ENCODE data around the gene GLI3. TPM values are rescaled to one million over a fixed set of nuclear protein-coding genes. Genes with fewer than 3 reads are reported as not detected.

Gene GLI3
- total RNA-seq (1 to 10 TPM in 4 of 5 donors, under 1 TPM in 1; 0.29 to 7.0 (median 5.4) TPM), polyA plus RNA-seq (1 to 10 TPM; 1.4 to 2.8 (median 1.5) TPM)
- long read RNA-seq, donor 1 = 0 reads
- long read RNA-seq, donor 2 = 0 reads
- long read RNA-seq, donor 3 = 0 reads
- long read RNA-seq, donor 4 = 0 reads
- long read RNA-seq, donor 5 = 0 reads
- long read RNA-seq, donor 6 = 0 reads
- long read RNA-seq, donor 7, partial matches to known transcripts = 0 of 1 reads
- long read RNA-seq, donor 7, other reads (novel, unspliced or antisense) = 0 of 1 reads
- long read RNA-seq, donor 8 = 0 reads
- long read RNA-seq, donor 9, partial matches to known transcripts = 0 of 1 reads
- long read RNA-seq, donor 9, other reads (novel, unspliced or antisense) = 0 of 1 reads
- long read RNA-seq, donor 10, partial matches to known transcripts = 0 of 1 reads
- long read RNA-seq, donor 10, other reads (novel, unspliced or antisense) = 0 of 1 reads

- peak within 1 kb of the TSS; percentile 85 to 94 (median 89) for H3K27ac ChIP-seq
- DNase-seq = peak; percentile 58 to 95
- H3K9me3 ChIP-seq = no peaks in the 10 kb centered on the region
- peaks cover 0 to 54% (median 31%) of the 10 kb centered on the region in 4 donors for H3K4me1 ChIP-seq
- no peak for TF ChIP-seq EP300 (IDR thresholded peaks at IDR 0.05)
- peak; percentile 57 to 62 (median 60) for TF ChIP-seq POLR2AphosphoS5 (IDR thresholded peaks at IDR 0.05)
- peak in 2 of 7 experiments; percentile 7 to 14 for TF ChIP-seq CTCF (IDR thresholded peaks at IDR 0.05)
- H3K36me3 ChIP-seq = no peaks in the 10 kb centered on the region
- peaks cover 0 to 39% (median 21%) of the 10 kb centered on the region in 3 donors for H3K27me3 ChIP-seq
- H3K4me3 ChIP-seq = peak within 1 kb of the TSS; percentile 72 to 80 (median 74)
- WGBS, 5 donors = 1% methylated on average over 44 to 92 of the region's 92 CpGs
- intact Hi-C loops (cut with DNase I; ENCODE audit: low total_unique reads) = no loop called here
Observed at GRCh38 chr7:42236976-42237810, at the start of gene GLI3. Gene GLI3, minus strand, starts transcription at chr7:42237209. Its CDS starts 13,956 bp downstream, at chr7:42223253.

DNA sequence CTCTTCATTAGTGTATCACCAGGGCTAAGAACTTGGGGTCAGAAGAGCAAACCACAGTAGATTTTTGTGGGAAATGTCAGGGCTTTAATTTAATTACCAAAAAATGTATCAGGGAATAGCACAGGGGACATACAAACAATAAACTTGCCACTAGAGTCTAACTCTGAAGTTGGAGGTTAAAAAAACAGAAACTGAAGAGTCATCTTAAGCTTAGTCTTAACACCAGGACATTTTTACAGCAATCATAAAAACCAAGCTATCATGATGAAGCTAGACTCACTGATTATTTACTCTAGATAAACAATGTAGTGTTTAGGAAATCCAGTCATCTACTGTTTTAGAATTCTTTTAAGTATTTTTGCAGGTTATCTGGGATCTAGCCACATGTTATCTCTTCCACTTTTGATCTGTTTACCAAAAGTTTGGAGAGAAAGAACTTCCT, 48.4 kb upstream of the GLI3 start:
- TF ChIP-seq EP300 (IDR thresholded peaks at IDR 0.05) (no peak), POLR2AphosphoS5 (IDR thresholded peaks at IDR 0.05) (no peak), POLR2A (IDR thresholded peaks at IDR 0.05) (no peak), CTCF (IDR thresholded peaks at IDR 0.05) (no peak)
- no peak for DNase-seq
- no peaks in the 10 kb centered on the region for H3K27me3 ChIP-seq
- intact Hi-C loops (cut with DNase I; ENCODE audit: low total_unique reads) = no loop called here
- no peak overlapping the region for H3K4me3 ChIP-seq
- no peak overlapping the region for H3K27ac ChIP-seq
- no peaks in the 10 kb centered on the region for H3K36me3 ChIP-seq
- H3K9me3 ChIP-seq = no peaks in the 10 kb centered on the region
- peaks cover 0 to 4% (median 0%) of the 10 kb centered on the region in 4 donors for H3K4me1 ChIP-seq

GRCh38 chr7:42283553-42283952, 46.5 kb upstream of the GLI3 start:
- Histone ChIP-seq H3K27ac (no peak overlapping the region), H3K9me3 (no peaks in the 10 kb centered on the region), H3K36me3 (no peaks in the 10 kb centered on the region), H3K4me3 (no peak overlapping the region), H3K27me3 (no peaks in the 10 kb centered on the region), H3K4me1 (peaks cover 0 to 4% (median 0%) of the 10 kb centered on the region in 4 donors)
- 25 to 58% (median 51%) methylated on average over 2 of the region's 2 CpGs for WGBS, 5 donors
- DNase-seq = peak in 1 of 2 donors; percentile 9
- TF ChIP-seq EP300 (IDR thresholded peaks at IDR 0.05) (no peak), POLR2A (IDR thresholded peaks at IDR 0.05) (no peak), CTCF (IDR thresholded peaks at IDR 0.05) (no peak), POLR2AphosphoS5 (IDR thresholded peaks at IDR 0.05) (no peak)
- intact Hi-C loops (cut with DNase I; ENCODE audit: low total_unique reads) = no loop called here

DNA sequence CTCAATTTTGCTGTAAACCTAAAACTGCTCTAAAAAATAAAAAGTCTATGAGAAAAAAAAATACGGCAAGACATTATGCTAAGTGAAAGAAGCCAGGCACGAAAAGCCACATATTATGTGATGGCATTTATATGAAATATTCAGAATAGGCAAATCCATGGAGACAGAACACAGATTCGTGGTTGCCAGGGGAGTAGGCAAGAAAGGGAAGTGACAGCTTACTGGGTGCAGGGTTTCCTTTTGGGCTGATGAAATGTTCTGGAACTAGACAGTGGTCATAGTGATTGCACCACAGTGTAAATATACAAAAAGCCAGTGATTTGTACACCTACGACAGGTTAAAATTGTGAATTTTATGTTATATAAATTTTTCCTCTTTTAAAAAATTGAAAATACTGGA, 41.3 kb upstream of the GLI3 start:
- H3K9me3 ChIP-seq = no peaks in the 10 kb centered on the region
- WGBS, 5 donors = 77 to 84% (median 82%) methylated on average over 4 of the region's 4 CpGs
- TF ChIP-seq CTCF (IDR thresholded peaks at IDR 0.05) (no peak), POLR2AphosphoS5 (IDR thresholded peaks at IDR 0.05) (no peak), EP300 (IDR thresholded peaks at IDR 0.05) (no peak), POLR2A (IDR thresholded peaks at IDR 0.05) (no peak)
- intact Hi-C loops (cut with DNase I; ENCODE audit: low total_unique reads) = no loop called here
- H3K36me3 ChIP-seq = no peaks in the 10 kb centered on the region
- no peak for DNase-seq
- H3K27me3 ChIP-seq = no peaks in the 10 kb centered on the region
- no peaks in the 10 kb centered on the region for H3K4me1 ChIP-seq
- no peak overlapping the region for H3K27ac ChIP-seq
- no peak overlapping the region for H3K4me3 ChIP-seq

Measured in stomach (tissue), 19 donors.